ENCODE data around the gene TCL1A. TPM values are rescaled to one million over a fixed set of nuclear protein-coding genes. Genes with fewer than 3 reads are reported as not detected.
"Not testable (repeated sequence)": the region's sequence is repeated elsewhere in the genome, so short reads cannot be mapped to it uniquely, and the experiment has no call there.

The TCL1A gene, protein sequence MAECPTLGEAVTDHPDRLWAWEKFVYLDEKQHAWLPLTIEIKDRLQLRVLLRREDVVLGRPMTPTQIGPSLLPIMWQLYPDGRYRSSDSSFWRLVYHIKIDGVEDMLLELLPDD
- total RNA-seq (not detected in 2 replicates), polyA plus RNA-seq (not detected in 2 replicates), polyA minus RNA-seq (not detected in 2 replicates), Bru-seq, nascent RNA (not detected), BruChase-seq, experiment 1, labeled RNA remaining after a 6-hour chase (not detected), BruChase-seq, experiment 2, labeled RNA remaining after a 2-hour chase (not detected)
- polyA plus RNA-seq (2011; cell fraction: cytosol; rRNA removed), result not detected in 2 replicates
- not detected in 2 replicates for polyA plus RNA-seq (2011; cell fraction: nucleus; rRNA removed)
- not detected in 2 replicates for polyA plus RNA-seq (2012)
- not detected for polyA minus RNA-seq (2011; cell fraction: cytosol; rRNA and poly(A)+ RNA removed)
- polyA minus RNA-seq (2011; cell fraction: nucleus; rRNA and poly(A)+ RNA removed), result not detected in 2 replicates
- long read RNA-seq, result 0 reads

DNA sequence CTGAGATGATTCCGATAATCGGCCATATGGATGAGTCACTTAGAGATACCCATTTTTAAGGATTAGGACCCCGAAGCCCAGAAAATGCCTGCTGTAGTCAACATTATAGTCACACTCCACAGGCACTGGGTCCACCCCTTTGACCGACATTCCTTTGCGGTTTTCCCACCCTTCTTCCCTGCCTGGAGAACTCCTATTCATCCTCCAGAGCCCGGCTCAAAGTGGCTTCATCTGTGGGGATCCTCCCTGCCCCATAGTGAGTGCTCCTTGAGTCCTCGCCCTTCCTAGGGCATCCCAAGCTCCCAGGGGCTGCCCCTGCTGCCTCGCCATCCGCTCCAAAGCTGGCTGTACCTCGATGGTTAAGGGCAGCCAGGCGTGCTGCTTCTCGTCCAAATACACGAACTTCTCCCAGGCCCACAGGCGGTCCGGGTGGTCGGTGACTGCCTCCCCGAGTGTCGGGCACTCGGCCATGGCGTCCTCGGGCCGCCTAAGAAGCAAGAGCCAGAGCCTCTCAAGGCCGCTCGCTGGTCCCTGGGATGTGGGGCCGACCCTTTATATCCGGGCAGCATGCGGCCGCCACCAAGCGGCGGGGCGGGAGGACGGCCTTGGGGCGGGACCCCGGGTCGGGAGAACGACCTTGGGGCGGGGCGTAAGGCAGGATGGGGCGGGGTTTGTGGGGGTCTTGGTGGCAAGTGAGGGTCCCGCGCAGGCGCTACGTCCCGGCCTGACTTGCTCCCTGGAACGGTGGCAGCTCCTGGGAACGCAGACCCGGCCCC lies at the start of gene TCL1A:
TSS of gene TCL1A (minus strand) at position 530 of the 776 bp plus-strand sequence. CDS start at position 471, 59 bp downstream.
- no peaks in the 10 kb centered on the region for H3K9me3 ChIP-seq (replicated peaks; ENCODE audit: control insufficient read depth, insufficient read depth, low read length)
- no peak for TF ChIP-seq MAX (IDR thresholded peaks at IDR 0.05; ENCODE audit: insufficient read depth, insufficient read length)
- no peak for TF ChIP-seq EZH2 (IDR thresholded peaks at IDR 0.05; ENCODE audit: borderline replicate concordance, low read depth, low read length, severe bottlenecking)
- no peak for TF ChIP-seq JUN (IDR thresholded peaks at IDR 0.05; ENCODE audit: borderline replicate concordance, insufficient read depth, insufficient read length, low read depth)
- TF ChIP-seq MYC (IDR thresholded peaks at IDR 0.05; ENCODE audit: low read depth, low read length), result no peak
- TF ChIP-seq GATA2 (IDR thresholded peaks at IDR 0.05; ENCODE audit: insufficient read depth, insufficient read length, low read depth, low read length), result no peak
- TF ChIP-seq, protein P1, sequence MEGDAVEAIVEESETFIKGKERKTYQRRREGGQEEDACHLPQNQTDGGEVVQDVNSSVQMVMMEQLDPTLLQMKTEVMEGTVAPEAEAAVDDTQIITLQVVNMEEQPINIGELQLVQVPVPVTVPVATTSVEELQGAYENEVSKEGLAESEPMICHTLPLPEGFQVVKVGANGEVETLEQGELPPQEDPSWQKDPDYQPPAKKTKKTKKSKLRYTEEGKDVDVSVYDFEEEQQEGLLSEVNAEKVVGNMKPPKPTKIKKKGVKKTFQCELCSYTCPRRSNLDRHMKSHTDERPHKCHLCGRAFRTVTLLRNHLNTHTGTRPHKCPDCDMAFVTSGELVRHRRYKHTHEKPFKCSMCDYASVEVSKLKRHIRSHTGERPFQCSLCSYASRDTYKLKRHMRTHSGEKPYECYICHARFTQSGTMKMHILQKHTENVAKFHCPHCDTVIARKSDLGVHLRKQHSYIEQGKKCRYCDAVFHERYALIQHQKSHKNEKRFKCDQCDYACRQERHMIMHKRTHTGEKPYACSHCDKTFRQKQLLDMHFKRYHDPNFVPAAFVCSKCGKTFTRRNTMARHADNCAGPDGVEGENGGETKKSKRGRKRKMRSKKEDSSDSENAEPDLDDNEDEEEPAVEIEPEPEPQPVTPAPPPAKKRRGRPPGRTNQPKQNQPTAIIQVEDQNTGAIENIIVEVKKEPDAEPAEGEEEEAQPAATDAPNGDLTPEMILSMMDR (IDR thresholded peaks at IDR 0.05; ENCODE audit: extremely low read depth in 1 of 2, insufficient read depth in 1 of 2, low read depth in 1 of 2, low read length in 2 of 2), result no peak
- H2AFZ ChIP-seq (ENCODE audit: low read depth, low read length), result no peak within 1 kb of the TSS
- ChIA-PET CTCF (no interaction called here), POLR2A (no interaction called here)
- no TSS peak for BruUV-seq (replicated peaks)
- H3K4me1 ChIP-seq (ENCODE audit: control insufficient read depth, extremely low read depth, insufficient read depth, low read length), result no peaks in the 10 kb centered on the region
- H3K4me2 ChIP-seq (ENCODE audit: insufficient read depth, low read length), result no peak within 1 kb of the TSS
- H3K27me3 ChIP-seq (ENCODE audit: control insufficient read depth in 2 of 2, insufficient read depth in 2 of 2, low read length in 2 of 2), result no peaks in the 10 kb centered on the region
- intact Hi-C loops (cut with micrococcal nuclease), result no loop called here
- H4K20me1 ChIP-seq (replicated peaks; ENCODE audit: control insufficient read depth, extremely low read depth, insufficient read depth, low read length), result no peaks in the 10 kb centered on the region
- no peak within 1 kb of the TSS for H3K9ac ChIP-seq (replicated peaks; ENCODE audit: extremely low read depth, insufficient read depth, low read length)
- dilution Hi-C loops (cut with MboI; ENCODE audit: extremely low pct_ligation_motif_present, low sequenced_read_pairs), result no loop called here
- FAIRE-seq, result no peak
- H3K27ac ChIP-seq (ENCODE audit: insufficient read depth, low read depth, low read length), result no peak within 1 kb of the TSS
- H3K36me3 ChIP-seq (ENCODE audit: control insufficient read depth in 2 of 2, extremely low read depth in 1 of 2, insufficient read depth in 2 of 2, low read length in 2 of 2), result no peaks in the 10 kb centered on the region
- no peak within 1 kb of the TSS for H3K4me3 ChIP-seq (replicated peaks in 1 of 3; ENCODE audit: insufficient read depth in 1 of 3, low read depth in 1 of 3, low read length in 3 of 3)
- H3K79me2 ChIP-seq (ENCODE audit: control insufficient read depth, insufficient read depth, low read length), result no peaks in the 10 kb centered on the region
- DNase-seq (ENCODE audit: low read depth, low spot score), result no peak
- no peaks in the 10 kb centered on the region for H3K9me1 ChIP-seq (replicated peaks; ENCODE audit: control insufficient read depth, extremely low read depth, insufficient read depth, low read length)

DNA sequence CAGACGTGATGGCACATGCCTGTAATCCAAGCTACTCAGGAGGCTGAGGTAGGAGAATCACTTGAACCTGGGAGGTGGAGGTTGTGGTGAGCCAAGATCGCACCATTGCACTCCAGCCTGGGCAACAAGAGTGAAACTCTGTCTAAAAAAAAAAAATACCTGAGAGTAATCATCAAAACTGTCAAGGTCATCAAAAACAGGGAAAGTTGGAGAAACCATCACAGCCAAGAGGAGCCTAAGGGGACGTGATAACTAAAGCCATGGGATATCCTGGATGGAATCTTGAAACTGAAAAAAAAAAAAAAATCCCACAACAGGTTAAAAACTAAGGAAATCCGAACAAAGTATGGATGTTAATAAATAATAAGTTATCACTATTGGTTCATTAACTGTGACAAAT lies 49.1 kb upstream of the TCL1A start:
- intact Hi-C loops (cut with micrococcal nuclease); H3K9ac ChIP-seq (replicated peaks; ENCODE audit: extremely low read depth, insufficient read depth, low read length); H2AFZ ChIP-seq (ENCODE audit: low read depth, low read length); FAIRE-seq; POLR2A ChIA-PET; H3K9me1 ChIP-seq (replicated peaks; ENCODE audit: control insufficient read depth, extremely low read depth, insufficient read depth, low read length); H3K4me1 ChIP-seq (ENCODE audit: control insufficient read depth, extremely low read depth, insufficient read depth, low read length); H4K20me1 ChIP-seq (replicated peaks; ENCODE audit: control insufficient read depth, extremely low read depth, insufficient read depth, low read length); H3K9me3 ChIP-seq (replicated peaks; ENCODE audit: control insufficient read depth, insufficient read depth, low read length); BruUV-seq (replicated peaks); H3K79me2 ChIP-seq (ENCODE audit: control insufficient read depth, insufficient read depth, low read length); H3K4me3 ChIP-seq (replicated peaks in 1 of 3; ENCODE audit: insufficient read depth in 1 of 3, low read depth in 1 of 3, low read length in 3 of 3); H3K27me3 ChIP-seq (ENCODE audit: control insufficient read depth in 2 of 2, insufficient read depth in 2 of 2, low read length in 2 of 2); dilution Hi-C loops (cut with MboI; ENCODE audit: extremely low pct_ligation_motif_present, low sequenced_read_pairs); H3K36me3 ChIP-seq (ENCODE audit: control insufficient read depth in 2 of 2, extremely low read depth in 1 of 2, insufficient read depth in 2 of 2, low read length in 2 of 2); CTCF ChIA-PET; H3K4me2 ChIP-seq (ENCODE audit: insufficient read depth, low read length); H3K27ac ChIP-seq (ENCODE audit: insufficient read depth, low read depth, low read length); DNase-seq (ENCODE audit: low read depth, low spot score): not testable (repeated sequence)

Measured in endothelial cell of umbilical vein (primary cell).